D341Med (cell line): ENCODE data around the gene BANF2.

ENCODE experiments used
- DNase-seq: peaks from one replicate; pipeline ENCODE4 v3.0.0; 2012; ENCODE audit warnings: low spot score

BANF2 gene

GRCh38 chr20:17710379-17711266 is 10.9 kb downstream of the BANF2 start:
- DNase-seq, result no peak

GRCh38 chr20:17711267-17711627 is 11.5 kb downstream of the BANF2 start:
- no peak for DNase-seq

DNA sequence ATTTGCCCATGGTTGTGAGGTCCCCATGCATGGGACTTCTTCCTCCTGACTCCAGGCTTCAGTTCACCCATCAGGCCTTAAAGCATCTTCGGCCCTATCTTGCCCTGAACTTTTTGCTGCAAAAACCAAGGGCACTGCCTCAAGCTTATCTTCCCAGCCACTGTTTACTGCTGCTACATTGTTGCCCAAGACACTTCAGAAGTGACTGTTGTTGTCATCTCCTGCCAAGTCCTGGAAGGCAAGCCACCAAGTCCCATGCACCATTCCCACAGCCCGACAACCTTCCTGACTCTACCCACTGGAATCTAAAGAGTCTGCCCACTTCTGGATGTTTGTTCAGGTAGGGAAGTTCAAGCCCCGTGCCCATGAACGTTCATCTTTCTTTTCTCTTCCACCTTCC is 12.4 kb downstream of the BANF2 start:
- DNase-seq, result no peak

DNA sequence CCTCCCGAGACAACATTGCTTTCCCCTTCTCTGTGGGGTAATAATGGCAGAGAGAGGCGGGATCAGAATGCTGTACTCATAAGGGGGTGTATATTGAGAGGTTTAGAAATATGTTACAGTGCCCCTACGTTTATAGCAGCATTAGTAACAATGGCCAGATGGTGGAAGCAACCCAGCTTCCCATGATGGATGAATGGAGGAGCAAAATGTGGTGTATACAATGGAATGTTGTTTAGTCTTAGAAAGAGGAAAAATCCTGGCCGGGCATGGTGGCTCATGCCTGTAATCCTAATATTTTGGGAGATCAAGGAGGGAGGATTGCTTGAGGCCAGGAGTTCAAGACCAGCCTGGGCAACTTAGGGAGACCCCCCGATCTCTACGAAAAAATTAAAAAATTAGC is 12.9 kb downstream of the BANF2 start:
- DNase-seq, result no peak

GRCh38 chr20:17714597-17714996 is 14.8 kb downstream of the BANF2 start:
- no peak for DNase-seq

DNA sequence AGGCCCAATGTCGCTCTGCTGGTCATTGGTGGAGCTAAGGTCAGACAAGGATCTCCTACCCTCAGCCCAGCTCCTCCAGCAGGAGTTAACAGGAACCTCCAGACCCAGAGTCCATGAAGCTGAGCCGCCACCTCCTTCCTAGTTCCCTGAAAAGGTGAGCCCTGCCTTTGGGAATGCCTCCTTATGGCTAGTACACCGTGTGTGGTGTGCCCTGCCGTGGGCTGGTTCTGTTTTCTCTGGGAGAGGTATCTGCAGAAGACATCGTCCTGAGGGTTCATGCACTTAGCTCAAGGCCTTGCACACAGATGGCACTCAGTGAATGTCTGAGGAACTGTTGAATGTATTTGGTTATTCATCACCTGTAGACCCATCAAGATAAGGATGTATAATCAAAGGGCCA is 15.3 kb downstream of the BANF2 start:
- DNase-seq, result no peak

DNA sequence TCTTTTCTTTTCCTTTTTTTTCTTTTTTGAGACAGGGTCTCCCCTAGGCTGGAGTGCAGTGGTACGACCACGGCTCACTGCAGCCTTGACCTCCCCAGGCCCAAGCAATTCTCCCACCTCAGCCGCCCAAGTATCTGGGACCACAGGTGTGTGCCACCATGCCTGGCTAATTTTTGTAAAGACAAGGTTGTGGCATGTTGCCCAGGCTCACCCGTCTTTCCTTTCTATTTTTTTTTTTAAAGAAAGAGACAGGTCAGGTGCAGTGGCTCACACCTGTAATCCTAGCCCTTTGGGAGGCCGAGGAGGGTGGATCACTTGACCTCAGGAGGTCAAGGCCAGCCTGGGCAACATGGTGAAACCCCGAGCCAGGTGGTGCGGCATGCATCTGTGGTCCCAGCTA is 16.6 kb downstream of the BANF2 start:
- no peak for DNase-seq

DNA sequence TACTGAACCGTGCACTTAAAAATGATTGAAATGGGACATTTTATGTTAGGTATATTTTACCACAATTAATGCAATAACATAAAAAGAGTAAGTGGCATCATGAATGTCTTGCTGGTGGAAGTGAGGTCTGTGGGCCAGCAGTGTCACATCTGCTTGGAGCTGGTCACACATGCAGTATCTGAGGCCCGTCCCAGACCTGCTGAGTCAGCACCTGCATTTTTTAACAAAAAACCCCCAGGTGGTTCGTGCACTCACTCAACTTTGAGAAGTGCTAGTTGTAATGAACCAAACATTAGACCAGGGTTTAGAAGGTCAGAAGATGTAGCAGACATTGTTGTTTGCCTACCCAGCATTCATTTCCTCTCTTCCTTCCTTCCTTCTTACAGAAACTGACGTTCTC is 21.0 kb downstream of the BANF2 start:
- DNase-seq, result no peak

DNA sequence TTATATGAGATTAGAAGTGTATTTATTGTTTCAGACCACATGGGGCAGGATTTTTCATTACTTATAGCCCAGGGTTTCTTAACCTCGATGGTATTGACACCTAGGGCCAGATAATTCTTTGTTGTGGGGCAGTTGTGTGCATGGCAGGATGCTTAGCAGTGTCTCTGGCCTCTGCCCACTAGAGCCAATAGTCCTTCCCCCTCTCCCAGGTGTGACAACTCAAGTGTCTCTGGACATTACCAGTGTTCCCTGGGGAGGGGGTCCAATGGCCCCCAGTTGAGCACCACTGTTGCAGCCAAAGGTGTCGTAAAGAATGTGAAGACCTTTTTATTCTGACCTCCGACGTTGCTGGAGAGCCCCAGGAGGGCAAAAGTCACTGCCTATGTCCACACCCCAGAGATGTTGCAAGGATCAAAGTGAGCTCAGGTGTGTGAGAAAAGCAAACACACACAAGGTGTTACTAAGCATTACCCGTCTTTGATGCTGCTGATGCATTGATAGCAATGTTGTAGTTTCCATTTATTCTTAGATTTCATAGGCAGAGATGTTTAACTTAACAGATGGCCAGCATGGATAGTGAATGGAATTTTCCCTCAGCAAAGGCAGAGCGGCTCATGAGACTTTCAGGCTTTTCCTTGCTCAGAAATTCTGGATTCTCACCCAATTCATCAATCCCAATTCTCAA is 22.2 kb downstream of the BANF2 start:
- DNase-seq, result no peak

DNA sequence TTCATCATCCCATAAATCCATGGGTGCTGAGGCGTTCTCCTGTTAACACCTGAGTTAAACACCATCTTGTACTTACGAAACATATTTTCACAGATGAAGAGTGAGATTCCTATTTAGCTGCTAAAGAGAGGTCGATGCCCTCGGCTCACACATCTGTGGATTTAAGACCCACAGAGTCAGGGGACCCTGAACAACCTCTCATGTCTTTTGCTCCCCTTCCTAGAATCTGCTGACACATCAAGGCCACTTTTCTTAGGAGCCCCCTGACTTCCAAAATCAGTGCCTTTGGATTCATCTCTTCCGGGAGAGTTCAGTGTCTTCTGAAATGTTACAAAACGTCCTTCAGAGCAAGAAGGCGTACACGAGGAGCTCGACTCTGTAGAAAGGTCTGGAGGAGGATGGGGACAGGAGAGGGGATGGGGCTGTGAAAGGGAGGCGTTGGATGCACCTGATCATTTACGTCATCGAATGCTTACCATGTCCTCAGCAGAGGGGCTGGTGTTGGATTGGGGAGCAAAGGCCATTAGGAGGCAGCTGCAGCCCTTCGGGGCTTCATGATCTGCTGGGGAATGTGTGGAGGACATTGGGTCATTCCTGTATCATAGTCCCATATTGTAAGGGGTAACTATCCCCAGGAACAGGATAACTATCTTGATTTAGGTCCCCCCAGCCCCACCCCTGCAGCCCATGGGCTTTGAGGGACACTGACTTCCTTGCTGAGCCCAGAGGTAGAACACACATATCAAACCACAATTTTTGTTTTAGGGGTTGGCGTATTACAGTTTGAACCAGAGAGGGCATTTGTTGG is 22.9 kb downstream of the BANF2 start:
- no peak for DNase-seq

GRCh38 chr20:17723301-17723691 is 23.5 kb downstream of the BANF2 start:
- no peak for DNase-seq

- no peak for DNase-seq
Measured at GRCh38 chr20:17725094-17725835, 25.5 kb downstream of the BANF2 start.

DNA sequence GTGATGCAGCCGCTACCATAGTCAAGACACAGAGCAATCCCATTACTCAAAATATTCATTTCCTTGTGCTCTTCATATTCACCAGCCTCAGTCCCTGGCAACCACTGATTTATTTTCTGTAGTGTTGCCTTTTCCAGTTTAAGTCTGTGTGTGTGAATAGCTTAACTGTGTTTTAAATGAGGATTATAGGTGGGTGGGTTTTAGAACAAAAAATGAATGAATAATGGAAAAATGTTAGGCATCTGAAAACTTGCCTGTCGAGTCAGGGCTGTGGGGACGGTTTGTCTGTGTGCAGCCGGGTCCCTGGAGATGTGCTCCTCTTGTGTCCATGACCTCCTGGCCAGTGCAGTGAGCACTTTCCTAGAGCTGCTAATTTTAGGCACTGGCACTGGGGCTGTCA is 27.1 kb downstream of the BANF2 start:
- DNase-seq, result no peak

GRCh38 chr20:17727351-17727750 is 27.6 kb downstream of the BANF2 start:
- DNase-seq, result no peak

DNA sequence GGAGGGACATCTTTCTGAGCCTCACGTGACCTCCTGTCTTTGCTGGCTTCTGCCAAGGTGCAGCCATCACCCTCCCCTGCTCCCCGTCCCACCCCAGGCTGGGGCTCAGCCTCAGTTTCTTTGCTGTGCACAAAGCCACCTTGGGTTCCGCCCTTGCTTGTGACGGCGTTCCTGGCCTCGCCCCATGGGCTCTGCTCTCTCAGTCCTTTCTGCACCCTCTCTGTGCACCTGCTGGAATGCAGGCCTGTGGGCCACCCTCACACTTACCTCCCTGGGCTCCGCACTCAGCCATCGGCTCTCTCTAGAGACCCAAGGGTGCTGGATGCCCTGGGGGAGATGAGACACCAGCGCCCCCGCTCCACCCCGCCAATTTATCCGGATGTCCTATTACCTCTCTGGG is 28.3 kb downstream of the BANF2 start:
- no peak for DNase-seq

GRCh38 chr20:17730071-17730470 is 30.3 kb downstream of the BANF2 start:
- no peak for DNase-seq

- DNase-seq, result no peak
Measured at GRCh38 chr20:17731233-17731632, 31.5 kb downstream of the BANF2 start.

- no peak for DNase-seq
Measured at GRCh38 chr20:17732907-17733521, 33.2 kb downstream of the BANF2 start.

DNA sequence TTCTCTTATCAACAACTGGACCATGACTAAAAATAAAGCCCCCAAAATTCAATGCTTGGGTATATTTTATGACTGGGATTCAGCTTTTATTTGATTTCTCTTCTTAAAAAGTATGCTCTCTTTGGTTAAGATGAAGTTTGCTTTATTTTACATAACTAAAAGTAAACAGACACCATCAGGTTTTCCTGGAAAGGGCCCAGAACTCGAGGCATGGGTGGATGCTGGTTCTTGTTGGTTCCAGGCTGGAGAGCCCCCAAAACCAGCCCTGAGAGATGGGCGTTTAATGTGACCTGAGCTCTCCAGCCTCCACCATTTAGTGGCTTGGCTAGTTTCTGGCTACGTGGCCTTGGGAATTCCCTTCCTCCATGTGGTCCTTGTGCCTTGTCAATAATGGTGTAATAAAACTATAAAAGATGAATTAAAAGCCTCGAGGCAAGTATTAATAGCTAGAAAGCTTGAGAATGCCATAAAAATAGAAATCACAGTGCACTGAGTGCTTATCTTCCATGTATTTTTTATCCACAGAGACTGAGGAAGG is 34.1 kb downstream of the BANF2 start:
- DNase-seq, result no peak

GRCh38 chr20:17734374-17734773 is 34.6 kb downstream of the BANF2 start:
- DNase-seq, result no peak

GRCh38 chr20:17735206-17735804 is 35.5 kb downstream of the BANF2 start:
- no peak for DNase-seq
